HCT116 (cell line): ENCODE results near the gene OR8G5. TPM values are rescaled to one million over a fixed set of nuclear protein-coding genes. Genes with fewer than 3 reads are reported as not detected.

Experiments used
- ATAC-seq: fragments of 200-7000 bp; cut with Tn5 transposase; 2 replicates; pipeline ENCODE4 v1.9.1; 2020; ENCODE audit warnings: mild to moderate bottlenecking, moderate library complexity
- BruUV-seq: library from RNA; stranded (reverse); fragments of 400-500 nt; replicated peaks from 2 replicates; lab custom pipeline; 2021; lab: Mats Ljungman, UMichigan
- CTCF ChIA-PET: fragments of 300-600 bp; sonication (Branson Sonifier 250); formaldehyde crosslinking; loops from one replicate; lab custom pipeline; 2021; ENCODE audit warnings: antibody characterized with exemption; lab: Charles Lee
- POLR2A ChIA-PET: fragments of 300-600, 350-600 bp; sonication (Branson Sonifier 250); formaldehyde crosslinking; loops from one replicate; lab custom pipeline; 2021; ENCODE audit warnings: antibody characterized with exemption; lab: Charles Lee
- RAD21 ChIA-PET, 2 experiments: fragments of 300-600 bp; sonication (Branson Sonifier 250); formaldehyde crosslinking; loops; one replicate each; lab custom pipeline; 2023; ENCODE audit warnings: low total read pairs in 2 of 2; ENCODE audit not compliant: uncharacterized antibody in 2 of 2, unreplicated experiment in 2 of 2, low non-redundant PET in 1 of 2; lab: Charles Lee
- DNase-seq: peaks from one replicate; pipeline ENCODE4 v3.0.0-alpha.2; 2010; ENCODE audit warnings: low read depth, low spot score
- H2AFZ ChIP-seq: fragments of 200-600 bp; shearing (Covaris generic), sonication (generic); 2 replicates; pipeline ENCODE4 v1.6.1; 2017; ENCODE audit warnings: low read depth, mixed run types, mixed read lengths, antibody characterized with exemption, low read length; ENCODE audit not compliant: poor library complexity, severe bottlenecking
- H3K27ac ChIP-seq: 2 replicates; pipeline ENCODE4 v1.5.1; 2012; ENCODE audit warnings: low read depth, low read length
- H3K27me3 ChIP-seq: fragments of 200-600 bp; sonication (generic); 2 replicates; pipeline ENCODE4 v1.6.1; 2016; ENCODE audit warnings: mixed run types, low read length, mixed read lengths; ENCODE audit not compliant: insufficient read depth
- H3K36me3 ChIP-seq, 2 experiments: fragments of 200-500 bp in 1 of 2; fragments of 200-600 bp in 1 of 2; sonication (Bioruptor generic) in 1 of 2; sonication (generic) in 1 of 2; 2 replicates each; pipeline versions ENCODE4 v1.5.1 to v1.6.1; 2014 to 2016; ENCODE audit warnings: low read length in 2 of 2, inconsistent platforms in 1 of 2, mixed read lengths in 1 of 2, mixed run types in 1 of 2; ENCODE audit not compliant: insufficient read depth in 2 of 2, control insufficient read depth in 1 of 2
- H3K4me1 ChIP-seq, 2 experiments: fragments of 200-600 bp in 1 of 2; sonication (generic) in 1 of 2; 2 replicates each; pipeline versions ENCODE4 v1.5.1 to v1.6.1; 2012 to 2017; ENCODE audit warnings: low read length in 2 of 2, inconsistent platforms in 1 of 2, mild to moderate bottlenecking in 1 of 2, mixed read lengths in 1 of 2, mixed run types in 1 of 2, moderate library complexity in 1 of 2; ENCODE audit not compliant: insufficient read depth in 2 of 2, control insufficient read depth in 1 of 2
- H3K4me2 ChIP-seq: fragments of 200-600 bp; sonication (generic); 2 replicates; pipeline ENCODE4 v1.6.1; 2017; ENCODE audit warnings: mixed run types, low read length, mixed read lengths
- H3K4me3 ChIP-seq, 2 experiments: fragments of 200-600 bp in 1 of 2; sonication (generic) in 1 of 2; replicated peaks in 1 of 2; 2 replicates each; pipeline ENCODE4 v1.5.1; 2011 to 2016; ENCODE audit warnings: low read length in 2 of 2, control low read depth in 1 of 2, low read depth in 1 of 2, mild to moderate bottlenecking in 1 of 2, mixed read lengths in 1 of 2, mixed run types in 1 of 2
- H3K79me2 ChIP-seq: fragments of 200-600 bp; sonication (generic); 2 replicates; pipeline ENCODE4 v1.6.1; 2017; ENCODE audit warnings: mild to moderate bottlenecking, mixed run types, low read length, moderate library complexity, mixed read lengths; ENCODE audit not compliant: insufficient read depth
- H3K9ac ChIP-seq: fragments of 200-600 bp; sonication (generic); 2 replicates; pipeline ENCODE4 v1.6.1; 2016; ENCODE audit warnings: low read length, mixed read lengths
- H3K9me2 ChIP-seq: fragments of 200-600 bp; sonication (generic), shearing (Covaris generic); 2 replicates; pipeline ENCODE4 v1.6.1; 2017; ENCODE audit warnings: mixed run types, mild to moderate bottlenecking, moderate library complexity; ENCODE audit not compliant: insufficient read depth
- H3K9me3 ChIP-seq, 2 experiments: fragments of 200-500 bp in 1 of 2; fragments of 200-600 bp in 1 of 2; sonication (Bioruptor generic) in 1 of 2; sonication (generic) in 1 of 2; 2 replicates each; pipeline ENCODE4 v1.6.1; 2014 to 2017; ENCODE audit warnings: low read length in 2 of 2, mixed read lengths in 2 of 2, inconsistent platforms in 1 of 2, low read depth in 1 of 2, mild to moderate bottlenecking in 1 of 2, mixed run types in 1 of 2, moderate library complexity in 1 of 2; ENCODE audit not compliant: control insufficient read depth in 1 of 2, insufficient read depth in 1 of 2
- H4K20me1 ChIP-seq: fragments of 200-600 bp; sonication (generic), shearing (Covaris generic); 2 replicates; pipeline ENCODE4 v1.6.1; 2017; ENCODE audit warnings: mixed run types, mild to moderate bottlenecking, moderate library complexity; ENCODE audit not compliant: insufficient read depth
- ATF3 ChIP-seq: IDR thresholded peaks from 2 replicates; pipeline ENCODE4 v1.6.1; 2012
- CTCF ChIP-seq, 3 experiments: fragments of 200-600 bp in 1 of 3; sonication (generic) in 1 of 3; IDR thresholded peaks in 2 of 3; conservative IDR thresholded peaks in 1 of 3; 2 replicates each; pipeline ENCODE4 v1.5.1; 2012 to 2017; ENCODE audit warnings: low read depth in 2 of 3, low read length in 2 of 3, antibody characterized with exemption in 1 of 3, borderline replicate concordance in 1 of 3, control low read depth in 1 of 3, mild to moderate bottlenecking in 1 of 3, mixed read lengths in 1 of 3, mixed run types in 1 of 3, moderate library complexity in 1 of 3; ENCODE audit not compliant: insufficient read depth in 1 of 3
- FOSL1 ChIP-seq: IDR thresholded peaks from 2 replicates; pipeline ENCODE4 v1.6.1; 2012; ENCODE audit warnings: low read depth
- SP1 ChIP-seq: IDR thresholded peaks from 2 replicates; pipeline ENCODE4 v1.6.1; 2012; ENCODE audit warnings: low read depth
- TCF7L2 ChIP-seq: IDR thresholded peaks from 2 replicates; pipeline ENCODE4 v1.7.0; 2011; ENCODE audit warnings: borderline replicate concordance, inconsistent platforms; ENCODE audit not compliant: insufficient read depth, insufficient read length; ENCODE audit errors: extremely low read depth
- ZNF274 ChIP-seq: fragments of 200-500 bp; sonication (Bioruptor generic); IDR thresholded peaks from 2 replicates; pipeline ENCODE4 v1.6.1; 2014; ENCODE audit warnings: mild to moderate bottlenecking, low read depth, low read length, inconsistent platforms
- intact Hi-C: fragments of 100-400 bp; cut with micrococcal nuclease; formaldehyde crosslinking; loops from 2 replicates; pipeline ENCODE4 v1.10.0; 2022
- total RNA-seq: library from RNA; stranded (reverse); gene quantifications from one replicate; pipeline ENCODE4 v1.2.1, GENCODE V29; 2021; ENCODE audit not compliant: unreplicated experiment

The OR8G5 gene
- total RNA-seq, 1 experiment from 2014 or later: not detected

GRCh38 chr11:124296016-124296415, 39.8 kb downstream of the OR8G5 start (continued):
- TF ChIP-seq ZNF274 (no peak), TCF7L2 (no peak), FOSL1 (no peak)

GRCh38 chr11:124297921-124298320, 41.7 kb downstream of the OR8G5 start:
- Histone ChIP-seq H3K4me3 (no peak overlapping the region), H3K79me2 (no peaks in the 10 kb centered on the region), H3K9me3 (no peaks in the 10 kb centered on the region), H3K4me1 (no peaks in the 10 kb centered on the region), H3K9me2 (no peaks in the 10 kb centered on the region), H3K27ac (no peak overlapping the region), H4K20me1 (no peaks in the 10 kb centered on the region), H3K36me3 (no peaks in the 10 kb centered on the region), H2AFZ (no peak overlapping the region), H3K9ac (no peak overlapping the region), H3K27me3 (0 out of 2 replicates have a peak, but pooled peaks cover under 1% of the 10 kb centered on the region), H3K4me2 (no peak overlapping the region)
- ATAC-seq (no peak), DNase-seq (no peak)
- TF ChIP-seq CTCF (IDR thresholded peaks at IDR 0.05 in 2 of 3, conservative IDR thresholded peaks at IDR 0.05 in 1 of 3; ENCODE audit: borderline replicate concordance in 1 of 3, insufficient read depth in 1 of 3, low read depth in 2 of 3, low read length in 2 of 3) (no peak), SP1 (no peak), ATF3 (no peak)
- ChIA-PET RAD21 (no interaction called here), CTCF (no interaction called here), POLR2A (no interaction called here)
- no TSS peak for BruUV-seq
- intact Hi-C loops: no loop called here
